Stimulated activated CD4-positive, alpha-beta T cell treated with anti-CD3 and anti-CD28 coated beads, TNF-alpha, amount 100 ng/mL, for 24 hours (primary cell): Measurements from ENCODE around the gene BCAS3.

Experiments
- DNase-seq, 3 experiments: peaks; one replicate each; pipeline ENCODE4 v3.0.0-alpha.2; 2020; ENCODE audit warnings: low read depth in 3 of 3

The BCAS3 gene

GRCh38 chr17:61363601-61364462 lies 686.2 kb downstream of the BCAS3 start:
- no peak for DNase-seq

GRCh38 chr17:61364463-61364846 lies 686.8 kb downstream of the BCAS3 start:
- no peak for DNase-seq

- no peak for DNase-seq
These were observed 688.5 kb downstream of the BCAS3 start for GRCh38 chr17:61366076-61366714.

GRCh38 chr17:61366715-61367413 lies 689.2 kb downstream of the BCAS3 start:
- no peak for DNase-seq

GRCh38 chr17:61368049-61368831 lies 690.6 kb downstream of the BCAS3 start:
- no peak for DNase-seq

GRCh38 chr17:61368832-61369450 lies 691.3 kb downstream of the BCAS3 start:
- no peak for DNase-seq

- DNase-seq = no peak
These were observed 692.1 kb downstream of the BCAS3 start for GRCh38 chr17:61369751-61370150.

GRCh38 chr17:61371179-61371578 lies 693.5 kb downstream of the BCAS3 start:
- DNase-seq = no peak

GRCh38 chr17:61371606-61372005 lies 694.0 kb downstream of the BCAS3 start:
- DNase-seq = no peak

- DNase-seq = no peak
These were observed 694.8 kb downstream of the BCAS3 start for GRCh38 chr17:61372436-61372835.

GRCh38 chr17:61376931-61377838 lies 699.5 kb downstream of the BCAS3 start:
- no peak for DNase-seq

GRCh38 chr17:61378658-61379456 lies 701.2 kb downstream of the BCAS3 start:
- no peak for DNase-seq

- no peak for DNase-seq
These were observed 702.0 kb downstream of the BCAS3 start for GRCh38 chr17:61379457-61380216.

- no peak for DNase-seq
These were observed 702.7 kb downstream of the BCAS3 start for GRCh38 chr17:61380217-61380835.

GRCh38 chr17:61380836-61381525 lies 703.3 kb downstream of the BCAS3 start:
- DNase-seq = no peak

GRCh38 chr17:61381537-61381936 lies 703.9 kb downstream of the BCAS3 start:
- no peak for DNase-seq

GRCh38 chr17:61382796-61383688 lies 705.4 kb downstream of the BCAS3 start:
- DNase-seq = no peak
